ENCODE data around the gene GALNT6.
A peak's percentile ranks its signal among the peaks of the same experiment; 100 is the strongest.

GALNT6 gene

DNA sequence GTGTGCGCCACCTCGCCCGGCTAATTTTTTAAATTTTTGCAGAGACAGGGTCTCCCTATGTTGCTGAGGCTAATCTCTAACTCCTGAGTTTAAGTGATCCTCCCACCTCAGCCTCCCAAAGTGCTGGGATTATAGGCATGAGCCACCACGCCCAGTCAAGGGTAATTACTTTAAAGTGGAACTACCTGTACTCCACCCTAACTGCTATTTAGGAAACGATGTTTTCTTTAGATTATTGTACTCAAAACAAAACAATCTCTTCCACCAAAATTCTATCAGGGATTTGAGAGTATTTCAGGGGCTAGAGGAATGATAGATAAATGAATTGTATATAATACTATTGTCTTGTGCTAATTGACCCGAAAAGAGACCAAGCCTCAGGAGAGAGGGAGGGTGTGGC, 57.7 kb downstream of the GALNT6 start:
- Histone ChIP-seq H3K27me3 (ENCODE audit: control insufficient read depth, insufficient read depth, low read length) (no peaks in the 10 kb centered on the region), H3K36me3 (ENCODE audit: control insufficient read depth, insufficient read depth, low read length) (no peaks in the 10 kb centered on the region), H3K4me1 (no peaks in the 10 kb centered on the region), H3K79me2 (no peaks in the 10 kb centered on the region), H3K4me2 (ENCODE audit: low read length) (no peak overlapping the region), H3K9ac (no peak overlapping the region), H3K9me3 (ENCODE audit: control insufficient read depth, low read length) (no peaks in the 10 kb centered on the region), H3K27ac (no peak overlapping the region), H2AFZ (no peak overlapping the region), H3K4me3 (ENCODE audit: low read depth, low read length) (no peak overlapping the region)
- TF ChIP-seq, protein P1, sequence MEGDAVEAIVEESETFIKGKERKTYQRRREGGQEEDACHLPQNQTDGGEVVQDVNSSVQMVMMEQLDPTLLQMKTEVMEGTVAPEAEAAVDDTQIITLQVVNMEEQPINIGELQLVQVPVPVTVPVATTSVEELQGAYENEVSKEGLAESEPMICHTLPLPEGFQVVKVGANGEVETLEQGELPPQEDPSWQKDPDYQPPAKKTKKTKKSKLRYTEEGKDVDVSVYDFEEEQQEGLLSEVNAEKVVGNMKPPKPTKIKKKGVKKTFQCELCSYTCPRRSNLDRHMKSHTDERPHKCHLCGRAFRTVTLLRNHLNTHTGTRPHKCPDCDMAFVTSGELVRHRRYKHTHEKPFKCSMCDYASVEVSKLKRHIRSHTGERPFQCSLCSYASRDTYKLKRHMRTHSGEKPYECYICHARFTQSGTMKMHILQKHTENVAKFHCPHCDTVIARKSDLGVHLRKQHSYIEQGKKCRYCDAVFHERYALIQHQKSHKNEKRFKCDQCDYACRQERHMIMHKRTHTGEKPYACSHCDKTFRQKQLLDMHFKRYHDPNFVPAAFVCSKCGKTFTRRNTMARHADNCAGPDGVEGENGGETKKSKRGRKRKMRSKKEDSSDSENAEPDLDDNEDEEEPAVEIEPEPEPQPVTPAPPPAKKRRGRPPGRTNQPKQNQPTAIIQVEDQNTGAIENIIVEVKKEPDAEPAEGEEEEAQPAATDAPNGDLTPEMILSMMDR (IDR thresholded peaks at IDR 0.05) = no peak

- H2AFZ ChIP-seq = no peak overlapping the region
- H3K27me3 ChIP-seq (ENCODE audit: control insufficient read depth, insufficient read depth, low read length) = no peaks in the 10 kb centered on the region
- peaks cover 4% of the 10 kb centered on the region for H3K4me1 ChIP-seq
- H3K79me2 ChIP-seq = no peaks in the 10 kb centered on the region
- no peaks in the 10 kb centered on the region for H3K9me3 ChIP-seq (ENCODE audit: control insufficient read depth, low read length)
- no peaks in the 10 kb centered on the region for H3K36me3 ChIP-seq (ENCODE audit: control insufficient read depth, insufficient read depth, low read length)
- H3K27ac ChIP-seq = no peak overlapping the region
- no peak overlapping the region for H3K9ac ChIP-seq
- TF ChIP-seq, protein P1 (IDR thresholded peaks at IDR 0.05) = no peak
- H3K4me3 ChIP-seq (ENCODE audit: low read depth, low read length) = no peak overlapping the region
- no peak overlapping the region for H3K4me2 ChIP-seq (ENCODE audit: low read length)
Observed at GRCh38 chr12:51330186-51330585, 61.0 kb downstream of the GALNT6 start.

GRCh38 chr12:51329742-51330141, 61.5 kb downstream of the GALNT6 start:
- Histone ChIP-seq H3K27me3 (ENCODE audit: control insufficient read depth, insufficient read depth, low read length) (no peaks in the 10 kb centered on the region), H3K27ac (no peak overlapping the region), H3K9me3 (ENCODE audit: control insufficient read depth, low read length) (no peaks in the 10 kb centered on the region), H3K4me1 (peaks cover 4% of the 10 kb centered on the region), H3K9ac (no peak overlapping the region), H3K79me2 (no peaks in the 10 kb centered on the region), H3K4me2 (ENCODE audit: low read length) (no peak overlapping the region), H3K36me3 (ENCODE audit: control insufficient read depth, insufficient read depth, low read length) (no peaks in the 10 kb centered on the region), H3K4me3 (ENCODE audit: low read depth, low read length) (no peak overlapping the region), H2AFZ (no peak overlapping the region)
- TF ChIP-seq, protein P1 (IDR thresholded peaks at IDR 0.05) = no peak

- Histone ChIP-seq H3K27ac (no peak overlapping the region), H3K4me1 (peaks cover 4% of the 10 kb centered on the region), H3K79me2 (no peaks in the 10 kb centered on the region), H3K27me3 (ENCODE audit: control insufficient read depth, insufficient read depth, low read length) (no peaks in the 10 kb centered on the region), H3K9me3 (ENCODE audit: control insufficient read depth, low read length) (no peaks in the 10 kb centered on the region), H3K36me3 (ENCODE audit: control insufficient read depth, insufficient read depth, low read length) (no peaks in the 10 kb centered on the region), H3K9ac (no peak overlapping the region), H3K4me3 (ENCODE audit: low read depth, low read length) (no peak overlapping the region), H2AFZ (no peak overlapping the region), H3K4me2 (ENCODE audit: low read length) (no peak overlapping the region)
- TF ChIP-seq, protein P1 (IDR thresholded peaks at IDR 0.05) = no peak
Observed at GRCh38 chr12:51328587-51328986, 62.6 kb downstream of the GALNT6 start.

DNA sequence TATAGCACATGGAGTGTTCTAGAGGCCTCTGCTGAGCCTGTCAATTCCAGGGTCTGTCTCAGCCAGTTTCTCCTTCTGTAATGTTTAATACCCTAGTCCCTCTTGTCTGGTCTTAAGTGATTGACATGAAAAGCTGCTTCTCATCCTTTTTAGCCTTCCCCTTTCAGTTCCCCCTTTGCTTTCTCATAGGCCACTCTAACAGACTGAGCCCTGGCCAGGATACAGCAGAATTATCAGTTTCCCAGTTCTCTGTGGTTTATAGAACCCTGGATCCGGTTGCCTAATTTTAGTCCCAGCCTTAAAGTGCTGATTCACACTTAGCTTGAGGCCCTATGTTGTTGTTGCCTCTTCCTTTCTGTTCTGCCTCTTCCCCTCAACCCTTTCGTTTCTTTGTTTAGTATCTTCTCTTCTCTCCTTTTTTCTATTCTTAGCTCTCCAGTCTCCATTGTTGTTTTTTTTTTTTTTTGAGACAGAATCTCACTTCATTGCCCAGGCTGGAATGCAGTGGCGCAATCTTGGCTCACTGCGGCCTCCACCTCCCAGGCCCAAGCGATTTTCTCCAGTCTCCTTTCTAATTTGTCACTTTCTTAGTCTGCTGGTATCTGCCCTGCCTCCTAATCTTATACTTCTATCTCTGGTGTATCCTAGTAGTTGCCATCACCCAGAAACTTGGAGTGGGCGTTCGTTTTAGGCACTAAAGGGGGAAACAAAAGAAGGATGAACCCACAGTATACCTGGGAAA, 64.3 kb downstream of the GALNT6 start:
- TF ChIP-seq, protein P1 (IDR thresholded peaks at IDR 0.05) = no peak
- H3K27me3 ChIP-seq (ENCODE audit: control insufficient read depth, insufficient read depth, low read length) = no peaks in the 10 kb centered on the region
- H3K4me2 ChIP-seq (ENCODE audit: low read length) = no peak overlapping the region
- no peaks in the 10 kb centered on the region for H3K9me3 ChIP-seq (ENCODE audit: control insufficient read depth, low read length)
- no peaks in the 10 kb centered on the region for H3K79me2 ChIP-seq
- H3K27ac ChIP-seq = peak overlapping the region; percentile 39
- H3K36me3 ChIP-seq (ENCODE audit: control insufficient read depth, insufficient read depth, low read length) = no peaks in the 10 kb centered on the region
- no peak overlapping the region for H3K9ac ChIP-seq
- H3K4me1 ChIP-seq = peaks cover 4% of the 10 kb centered on the region
- no peak overlapping the region for H3K4me3 ChIP-seq (ENCODE audit: low read depth, low read length)
- H2AFZ ChIP-seq = peak overlapping the region; percentile 72
